SK-N-MC (cell line): ENCODE results near the gene AFAP1L2.
A peak's percentile ranks its signal among the peaks of the same experiment; 100 is the strongest.

Source experiments
- DNase-seq: peaks from one replicate; pipeline ENCODE4 v3.0.0-alpha.2; 2011; ENCODE audit warnings: low read depth, low spot score
- H3K27ac ChIP-seq: fragments of 200-600 bp; sonication (generic); 2 replicates; pipeline ENCODE4 v1.5.1; 2016; ENCODE audit warnings: mixed run types
- H3K36me3 ChIP-seq: fragments of 200-600 bp; sonication (generic); 2 replicates; pipeline ENCODE4 v1.6.1; 2017; ENCODE audit warnings: antibody characterized with exemption, low read length, mixed read lengths; ENCODE audit not compliant: insufficient read depth
- H3K4me3 ChIP-seq: fragments of 200-600 bp; sonication (generic); 2 replicates; pipeline ENCODE4 v1.5.1; 2016
- H3K9ac ChIP-seq: fragments of 200-600 bp; sonication (generic); 2 replicates; pipeline ENCODE4 v1.8.0; 2017; ENCODE audit warnings: mixed run types, mixed read lengths; ENCODE audit not compliant: insufficient read length
- H3K9me3 ChIP-seq: fragments of 200-600 bp; sonication (generic); 2 replicates; pipeline ENCODE4 v1.6.1; 2017; ENCODE audit warnings: low read depth, mild to moderate bottlenecking, antibody characterized with exemption, low read length, moderate library complexity, mixed read lengths
- EZH2 ChIP-seq: fragments of 200-600 bp; sonication (generic); IDR thresholded peaks from one replicate; pipeline ENCODE4 v1.6.1; 2017; ENCODE audit warnings: antibody characterized with exemption
- FOXP2 ChIP-seq: optimal IDR thresholded peaks from 2 replicates; pipeline ENCODE3; 2011; ENCODE audit warnings: mild to moderate bottlenecking, moderate library complexity; ENCODE audit not compliant: insufficient read depth; ENCODE audit errors: extremely low read length, control extremely low read depth
- POLR2AphosphoS5 ChIP-seq: IDR thresholded peaks from 2 replicates; pipeline ENCODE4 v1.6.1; 2012; ENCODE audit warnings: mild to moderate bottlenecking, low read depth, low read length, borderline replicate concordance

Gene AFAP1L2

DNA sequence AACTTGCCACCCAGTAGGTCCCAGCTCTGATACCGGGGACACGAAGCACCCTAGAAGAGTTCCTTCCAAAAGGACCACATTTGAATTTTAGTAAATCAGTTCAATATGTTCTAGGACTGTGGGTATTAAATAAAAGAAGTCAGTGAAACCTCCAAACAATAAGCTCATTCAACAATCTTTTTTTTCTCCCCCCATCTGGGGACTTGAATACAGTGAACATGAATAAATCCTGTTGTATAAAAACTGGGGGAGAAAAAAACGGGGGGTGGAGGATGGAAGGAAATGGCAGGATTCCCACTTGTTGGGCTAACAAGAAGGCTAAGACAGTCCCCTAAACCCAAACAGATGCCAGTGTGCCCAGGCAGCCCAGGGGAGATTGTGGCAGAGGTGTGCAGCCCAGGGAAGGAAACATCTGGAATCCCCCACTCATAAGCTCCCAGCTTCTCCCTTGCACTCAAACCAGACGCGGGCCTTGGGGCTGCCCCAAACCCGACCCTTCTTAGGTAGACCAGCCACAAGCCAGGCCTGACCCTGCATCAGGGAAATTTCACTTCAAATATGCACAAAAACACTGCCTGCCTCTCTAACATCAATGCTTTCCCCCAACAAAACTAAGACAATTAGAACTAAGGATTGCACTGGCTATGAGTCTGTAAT, 8.8 kb downstream of the AFAP1L2 start:
- Histone ChIP-seq H3K27ac (no peak overlapping the region), H3K9me3 (no peaks in the 10 kb centered on the region), H3K4me3 (no peak overlapping the region), H3K36me3 (no peaks in the 10 kb centered on the region), H3K9ac (no peak overlapping the region)
- TF ChIP-seq FOXP2 (no peak), POLR2AphosphoS5 (no peak), EZH2 (no peak)
- no peak for DNase-seq

DNA sequence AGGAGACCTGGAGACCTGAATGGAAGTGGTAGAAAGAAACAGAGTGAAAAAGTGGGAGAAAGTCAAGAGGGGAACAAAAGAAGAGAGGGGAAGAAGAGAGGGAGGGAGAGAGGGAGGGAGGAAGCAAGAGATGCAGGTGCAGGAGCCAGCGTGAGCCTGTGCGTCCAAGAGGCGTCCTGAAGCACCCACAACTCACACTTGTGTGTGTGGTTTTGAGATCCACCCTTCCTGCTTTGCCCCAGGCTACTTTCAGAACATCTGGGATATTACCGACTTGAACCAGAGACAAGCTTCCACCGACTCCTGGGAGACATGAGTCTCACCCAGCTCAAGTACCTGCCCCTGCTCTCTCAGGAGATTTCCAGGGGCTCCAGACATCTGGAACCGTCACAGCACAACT, 9.8 kb downstream of the AFAP1L2 start:
- TF ChIP-seq POLR2AphosphoS5 (no peak), EZH2 (no peak), FOXP2 (no peak)
- Histone ChIP-seq H3K9ac (no peak overlapping the region), H3K36me3 (no peaks in the 10 kb centered on the region), H3K4me3 (no peak overlapping the region), H3K27ac (no peak overlapping the region), H3K9me3 (no peaks in the 10 kb centered on the region)
- no peak for DNase-seq

DNA sequence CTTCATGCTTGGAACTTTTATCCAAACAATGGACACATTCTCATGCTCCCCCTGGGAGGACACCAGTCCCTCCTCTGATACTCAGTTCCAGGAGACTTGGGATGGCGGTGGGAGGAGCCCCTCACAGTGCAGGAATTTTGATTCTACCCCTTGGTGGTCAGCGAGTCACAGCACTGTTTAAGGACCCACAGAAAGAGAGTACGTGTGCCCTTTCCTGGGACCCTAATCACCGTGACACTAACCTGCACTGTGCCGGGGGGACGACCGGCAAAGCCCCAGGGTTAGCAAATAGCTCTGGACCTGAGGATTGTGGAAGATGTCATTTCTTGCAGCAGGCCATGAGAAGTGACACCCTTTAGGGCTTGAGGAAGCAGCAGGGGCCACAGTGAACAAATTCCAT, 10.4 kb downstream of the AFAP1L2 start:
- H3K4me3 ChIP-seq: no peak overlapping the region
- H3K36me3 ChIP-seq: no peaks in the 10 kb centered on the region
- TF ChIP-seq FOXP2 (no peak), POLR2AphosphoS5 (no peak), EZH2 (no peak)
- H3K9ac ChIP-seq: no peak overlapping the region
- H3K9me3 ChIP-seq: no peaks in the 10 kb centered on the region
- no peak for DNase-seq
- H3K27ac ChIP-seq: no peak overlapping the region

DNA sequence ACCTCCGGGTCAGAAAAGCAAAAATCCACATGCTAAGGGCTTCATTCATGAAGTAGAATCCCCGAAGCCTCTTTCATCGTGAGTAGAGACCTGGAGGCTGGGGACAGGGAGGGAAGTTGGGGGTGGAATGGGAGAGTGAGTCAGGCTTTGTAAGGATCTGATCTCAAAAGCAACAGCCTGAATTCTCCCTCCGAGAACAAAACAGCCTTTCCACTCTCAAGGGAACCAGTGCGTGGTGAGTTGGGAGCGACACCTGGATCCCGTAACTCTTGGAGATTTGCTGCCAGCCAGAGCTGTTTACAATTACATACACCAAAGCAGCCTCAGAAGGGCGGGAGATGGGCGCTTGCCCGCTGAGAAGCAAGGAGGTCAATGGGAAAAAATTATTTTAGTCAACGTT, 10.8 kb downstream of the AFAP1L2 start:
- no peak overlapping the region for H3K27ac ChIP-seq
- TF ChIP-seq EZH2 (no peak), POLR2AphosphoS5 (no peak), FOXP2 (no peak)
- no peak overlapping the region for H3K4me3 ChIP-seq
- no peaks in the 10 kb centered on the region for H3K9me3 ChIP-seq
- no peak overlapping the region for H3K9ac ChIP-seq
- DNase-seq: no peak
- no peaks in the 10 kb centered on the region for H3K36me3 ChIP-seq

DNA sequence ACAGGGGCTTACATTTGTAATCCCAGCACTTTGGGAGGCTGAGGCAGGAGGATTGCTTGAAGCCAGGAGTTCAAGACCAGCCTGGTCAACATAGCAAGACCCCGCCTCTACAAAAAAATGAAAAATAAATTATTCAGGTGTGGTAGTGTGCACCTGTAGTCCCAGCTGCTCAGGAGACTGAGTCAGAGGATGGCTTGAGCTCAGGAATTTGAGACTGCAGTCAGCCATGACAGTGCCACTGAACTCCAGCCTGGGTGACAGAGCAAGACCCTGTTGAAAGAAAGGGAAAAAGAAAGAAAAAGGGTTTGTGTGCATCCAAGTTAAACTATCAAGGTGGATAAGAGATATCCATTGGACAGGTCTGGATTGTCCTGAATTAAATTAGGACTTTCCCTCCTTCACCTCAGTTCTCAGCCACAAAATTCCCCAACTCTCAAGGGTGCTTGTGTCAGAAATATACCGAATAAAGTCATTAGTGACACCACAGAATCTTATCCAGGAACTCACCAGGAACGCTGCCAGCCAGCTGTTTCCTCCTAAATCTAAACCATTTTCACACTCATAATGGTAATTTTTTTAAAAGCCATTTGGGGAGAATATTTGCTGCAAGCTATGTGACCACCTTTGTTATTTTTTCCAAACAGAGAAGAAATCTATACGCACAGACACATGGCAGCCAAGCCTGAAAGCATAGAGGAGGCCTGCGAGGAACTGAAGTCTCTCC, 12.0 kb downstream of the AFAP1L2 start:
- Histone ChIP-seq H3K9me3 (no peaks in the 10 kb centered on the region), H3K4me3 (no peak overlapping the region), H3K27ac (peak overlapping the region; percentile 10; the same call in 1 of the 2 replicates), H3K9ac (no peak overlapping the region), H3K36me3 (no peaks in the 10 kb centered on the region)
- TF ChIP-seq FOXP2 (no peak), POLR2AphosphoS5 (no peak), EZH2 (no peak)
- peak; percentile 35 for DNase-seq

DNA sequence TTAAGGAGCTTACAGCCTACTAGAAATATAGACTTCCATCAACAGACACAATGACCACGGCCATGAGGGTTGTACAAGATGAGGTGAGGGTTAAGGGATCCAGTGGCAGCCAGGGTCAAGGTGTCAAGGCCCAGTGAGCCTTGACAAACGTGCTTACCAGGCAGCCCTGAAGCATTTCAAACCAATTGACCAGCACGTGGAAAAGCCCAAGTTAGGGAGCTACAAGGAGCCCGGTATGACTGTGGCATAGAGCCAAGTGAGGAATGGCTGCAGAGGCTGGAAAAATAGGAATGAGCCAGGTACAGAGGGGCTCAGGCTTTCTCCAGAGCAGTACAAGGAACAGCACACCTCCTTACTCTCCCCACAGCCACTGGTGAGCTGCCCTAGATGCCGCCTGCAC, 12.7 kb downstream of the AFAP1L2 start:
- H3K27ac ChIP-seq: no peak overlapping the region
- DNase-seq: no peak
- H3K9ac ChIP-seq: no peak overlapping the region
- H3K4me3 ChIP-seq: no peak overlapping the region
- no peaks in the 10 kb centered on the region for H3K36me3 ChIP-seq
- H3K9me3 ChIP-seq: no peaks in the 10 kb centered on the region
- no peak for TF ChIP-seq POLR2AphosphoS5
- TF ChIP-seq FOXP2: no peak
- no peak for TF ChIP-seq EZH2

DNA sequence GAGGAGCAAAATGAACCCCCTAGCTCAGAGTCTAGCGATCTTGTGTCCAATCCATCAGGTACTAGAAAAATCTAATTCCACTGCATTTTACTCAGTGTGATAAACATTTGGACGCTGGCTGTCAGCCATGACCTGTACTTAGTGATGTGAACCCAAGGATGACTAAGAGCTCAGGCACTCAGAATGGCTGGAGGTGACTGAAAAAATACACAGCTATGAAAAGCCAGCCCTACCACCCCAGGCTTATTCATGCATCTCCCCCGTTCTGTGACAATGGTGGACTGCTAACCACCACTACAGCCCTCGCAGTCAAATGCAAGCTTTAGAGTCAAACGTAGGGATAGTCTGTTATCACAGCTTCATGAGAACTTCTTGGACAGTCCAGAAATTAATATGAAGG, 14.9 kb downstream of the AFAP1L2 start:
- no peak for DNase-seq
- Histone ChIP-seq H3K9ac (no peak overlapping the region), H3K27ac (no peak overlapping the region), H3K9me3 (no peaks in the 10 kb centered on the region), H3K36me3 (no peaks in the 10 kb centered on the region), H3K4me3 (no peak overlapping the region)
- TF ChIP-seq EZH2 (no peak), POLR2AphosphoS5 (no peak), FOXP2 (no peak)

DNA sequence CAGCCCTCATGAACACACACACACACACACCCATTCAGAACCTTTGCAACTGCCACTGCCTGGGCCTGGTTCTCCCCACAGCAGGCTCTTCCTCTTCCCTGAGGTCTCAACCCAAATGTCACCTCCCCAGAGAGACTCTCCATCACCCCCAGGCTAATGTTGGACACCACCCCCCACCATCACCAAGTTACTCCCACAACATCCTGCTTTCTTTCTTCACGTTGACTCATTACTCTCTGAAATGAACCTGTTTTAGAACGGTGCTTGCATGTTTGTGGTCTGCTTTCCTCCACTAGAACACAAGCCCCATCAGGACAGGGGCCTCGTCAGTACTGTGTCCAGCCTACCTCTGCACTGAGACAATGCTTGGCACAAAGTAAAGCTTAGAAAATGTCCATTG, 16.0 kb downstream of the AFAP1L2 start:
- Histone ChIP-seq H3K27ac (no peak overlapping the region), H3K4me3 (no peak overlapping the region), H3K9ac (no peak overlapping the region), H3K36me3 (no peaks in the 10 kb centered on the region), H3K9me3 (no peaks in the 10 kb centered on the region)
- DNase-seq: no peak
- TF ChIP-seq POLR2AphosphoS5: no peak
- TF ChIP-seq EZH2: no peak
- no peak for TF ChIP-seq FOXP2
